ENCODE measurements around the gene WRAP73. TPM values are rescaled to one million over a fixed set of nuclear protein-coding genes. Genes with fewer than 3 reads are reported as not detected.

Gene WRAP73
- total RNA-seq, 1 experiment from 2014 or later: 33.9 TPM

GRCh38 chr1:3681898-3682806 is 32.2 kb upstream of the WRAP73 start:
- no peak for DNase-seq (ENCODE audit: low read depth)

- DNase-seq (ENCODE audit: low read depth): no peak
These were observed 31.5 kb upstream of the WRAP73 start for GRCh38 chr1:3681231-3681897.

GRCh38 chr1:3680488-3681230 is 30.8 kb upstream of the WRAP73 start:
- DNase-seq (ENCODE audit: low read depth): no peak

DNA sequence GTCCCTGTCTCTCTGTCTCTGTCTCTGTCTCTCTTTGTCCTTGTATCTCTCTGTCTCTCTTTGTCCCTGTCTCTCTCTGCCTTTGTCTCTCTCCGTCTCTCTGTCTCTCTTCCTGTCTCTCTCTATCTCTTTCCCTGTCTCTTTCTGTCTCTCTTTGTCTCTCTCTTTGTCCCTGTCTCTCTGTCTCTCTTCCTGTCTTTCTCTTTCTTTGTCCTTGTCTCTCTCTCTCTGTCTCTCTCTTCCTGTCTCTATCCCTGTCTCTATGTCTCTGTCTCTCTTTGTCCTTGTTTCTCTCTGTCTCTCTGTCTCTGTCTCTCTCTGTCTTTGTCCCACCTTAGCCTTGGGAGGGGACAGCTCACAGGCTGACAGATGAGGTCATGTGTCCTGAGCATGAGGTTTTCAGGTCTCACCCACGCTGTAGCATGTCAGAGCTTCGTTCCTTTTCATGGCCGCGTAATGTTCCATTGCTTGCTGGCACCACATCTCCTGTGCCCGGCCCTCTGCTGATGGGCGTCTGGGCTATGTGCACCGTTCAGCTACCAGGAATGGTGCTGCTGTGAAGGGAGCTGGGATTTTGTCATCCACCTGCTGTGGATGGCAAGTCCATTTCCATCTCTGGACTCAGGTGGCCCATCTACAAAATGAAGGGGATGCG is 30.0 kb upstream of the WRAP73 start:
- no peak for DNase-seq (ENCODE audit: low read depth)

- DNase-seq (ENCODE audit: low read depth): no peak
These were observed 29.2 kb upstream of the WRAP73 start for GRCh38 chr1:3679098-3679555.

- DNase-seq (ENCODE audit: low read depth): peak; percentile 42
These were observed 28.6 kb upstream of the WRAP73 start for GRCh38 chr1:3678361-3679097.

DNA sequence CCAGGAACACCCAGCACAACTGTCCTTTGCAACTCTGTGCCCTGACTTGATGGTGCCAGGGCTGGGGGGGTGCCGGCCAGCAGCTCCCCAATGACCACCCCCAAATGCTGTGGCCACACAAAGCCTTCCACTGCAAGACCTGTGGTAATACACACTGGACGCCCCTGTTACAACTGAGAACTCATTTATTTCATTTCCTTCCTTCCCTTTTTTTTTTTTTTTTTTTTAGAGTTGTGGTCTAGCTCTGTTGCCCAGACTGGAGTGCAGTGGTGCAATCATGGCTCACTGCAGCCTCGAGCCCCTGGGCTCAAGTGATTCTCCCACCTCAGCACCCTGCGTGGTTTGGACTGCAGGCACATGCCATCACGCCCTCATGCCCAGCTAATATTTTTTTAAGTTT is 27.6 kb upstream of the WRAP73 start:
- no peak for DNase-seq (ENCODE audit: low read depth)

DNA sequence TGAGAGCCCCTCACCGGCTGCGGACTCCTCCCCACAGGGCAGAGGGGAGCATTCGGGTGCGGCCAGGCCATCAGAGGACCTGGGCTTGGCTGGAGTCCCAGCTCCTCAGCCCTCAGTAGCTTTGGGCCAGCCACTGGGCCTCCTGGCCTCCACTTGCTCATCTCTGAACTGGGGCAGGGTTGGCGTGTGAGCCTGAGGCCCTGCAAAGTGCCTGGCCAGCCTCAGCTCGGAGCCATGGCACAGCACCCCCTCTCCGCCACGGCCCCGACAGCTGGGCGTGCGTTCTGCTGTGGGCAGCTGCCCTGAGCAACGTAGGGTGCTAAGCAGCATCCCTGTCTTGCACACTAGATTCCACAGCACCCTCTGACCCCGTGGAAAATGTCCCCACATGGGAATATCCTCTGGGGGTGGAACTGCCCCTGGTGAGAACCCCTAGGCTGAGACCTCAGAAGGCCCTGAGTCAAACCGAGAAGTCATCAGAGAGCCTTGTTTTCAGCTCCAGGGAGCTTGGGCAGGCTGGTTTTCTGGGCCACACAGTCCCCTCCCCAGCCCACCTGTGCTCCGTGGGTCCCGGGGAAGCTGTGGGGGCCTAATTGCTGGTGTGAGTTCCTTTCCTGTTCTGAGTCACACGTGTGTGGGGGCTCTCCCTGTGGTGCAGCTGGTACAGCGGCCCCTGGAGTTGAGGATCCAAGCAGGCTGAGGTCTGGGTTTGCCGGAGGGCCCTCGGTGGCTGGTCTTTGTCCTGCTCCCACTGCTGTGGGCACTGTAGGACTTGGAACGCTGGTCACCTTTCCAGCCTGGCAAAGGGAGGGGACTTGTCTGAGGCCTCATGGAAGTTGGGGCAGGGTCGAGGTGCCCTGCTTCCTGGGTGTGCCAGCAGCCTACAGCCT is 26.9 kb upstream of the WRAP73 start:
- DNase-seq (ENCODE audit: low read depth): no peak

DNA sequence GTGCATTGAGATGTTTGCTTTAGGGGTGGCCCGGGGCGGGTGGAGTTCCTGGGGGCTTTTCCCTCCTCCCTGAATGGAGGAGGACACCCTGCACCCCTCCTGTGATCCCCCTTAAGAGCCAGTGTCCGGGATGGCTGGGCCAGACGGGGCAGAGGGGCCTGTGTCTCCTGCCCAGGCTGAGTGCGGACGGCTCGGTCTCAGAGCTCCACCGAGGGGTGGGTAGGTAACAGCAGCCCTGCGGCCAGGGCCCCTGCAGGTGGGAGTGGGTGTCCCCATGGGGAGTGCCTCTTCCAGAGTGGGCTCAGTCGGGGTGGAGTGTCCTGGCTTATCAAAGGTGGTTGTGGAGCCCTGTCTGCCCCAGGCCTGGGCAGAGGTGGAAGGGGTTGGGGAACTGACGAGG is 25.5 kb upstream of the WRAP73 start:
- DNase-seq (ENCODE audit: low read depth): no peak

- no peak for DNase-seq (ENCODE audit: low read depth)
These were observed 24.5 kb upstream of the WRAP73 start for GRCh38 chr1:3674100-3675094.

GRCh38 chr1:3673381-3674099 is 23.6 kb upstream of the WRAP73 start:
- DNase-seq (ENCODE audit: low read depth): no peak

DNA sequence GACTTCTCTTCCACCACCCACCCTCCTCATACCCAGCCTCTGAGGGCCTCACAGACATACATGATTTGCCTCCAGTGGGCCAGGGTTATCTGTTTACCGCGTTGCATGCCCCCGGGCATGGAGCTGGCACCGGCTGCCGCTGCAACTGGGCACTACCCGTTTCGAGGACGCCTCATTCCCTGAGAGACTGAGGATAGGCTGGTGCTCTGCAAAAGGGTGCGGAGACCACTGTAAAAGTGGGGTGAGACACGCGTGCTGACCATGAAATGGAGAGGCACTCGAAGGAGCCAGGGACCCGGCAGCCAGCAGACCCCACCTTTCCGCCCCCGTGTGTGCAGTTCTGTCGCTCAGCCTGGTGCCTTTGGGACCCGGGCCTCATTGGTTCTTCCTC is 23.1 kb upstream of the WRAP73 start:
- DNase-seq (ENCODE audit: low read depth): no peak

DNA sequence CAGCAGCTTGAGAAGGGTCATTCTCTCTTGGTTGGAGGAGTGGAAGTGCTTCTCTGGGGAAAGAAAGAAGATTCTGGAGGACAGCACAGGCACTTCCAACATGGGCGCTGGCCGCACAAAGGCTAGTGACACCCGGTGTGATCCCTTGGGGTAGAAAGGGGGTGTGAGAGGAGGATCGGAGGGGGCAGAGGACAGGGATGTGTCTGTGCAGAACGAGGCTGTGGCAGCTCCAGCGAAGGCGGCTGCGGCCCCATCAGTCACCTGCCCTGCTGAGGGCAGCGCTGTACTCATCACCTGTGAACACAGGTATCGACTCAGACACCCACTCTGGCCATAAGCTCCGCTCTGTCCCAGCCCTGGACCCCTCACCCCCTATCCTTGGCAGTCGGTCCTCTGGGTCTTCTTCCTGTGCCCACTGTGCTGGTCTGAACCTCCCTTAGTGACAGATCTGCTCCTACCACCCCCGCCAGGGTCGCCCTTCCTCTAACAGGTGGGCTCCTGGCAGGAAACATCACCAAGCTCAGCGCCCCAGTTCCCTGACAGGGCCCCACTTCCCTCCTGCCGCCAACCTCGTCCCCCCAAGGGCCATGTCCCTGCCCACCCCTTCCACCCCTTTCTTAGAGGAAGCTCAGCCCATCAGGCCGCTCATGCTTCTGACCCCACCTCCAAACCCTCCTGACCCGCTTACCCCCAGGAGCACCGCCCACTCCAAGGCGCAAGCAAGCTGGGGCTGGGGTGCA is 22.5 kb upstream of the WRAP73 start:
- DNase-seq (ENCODE audit: low read depth): no peak

DNA sequence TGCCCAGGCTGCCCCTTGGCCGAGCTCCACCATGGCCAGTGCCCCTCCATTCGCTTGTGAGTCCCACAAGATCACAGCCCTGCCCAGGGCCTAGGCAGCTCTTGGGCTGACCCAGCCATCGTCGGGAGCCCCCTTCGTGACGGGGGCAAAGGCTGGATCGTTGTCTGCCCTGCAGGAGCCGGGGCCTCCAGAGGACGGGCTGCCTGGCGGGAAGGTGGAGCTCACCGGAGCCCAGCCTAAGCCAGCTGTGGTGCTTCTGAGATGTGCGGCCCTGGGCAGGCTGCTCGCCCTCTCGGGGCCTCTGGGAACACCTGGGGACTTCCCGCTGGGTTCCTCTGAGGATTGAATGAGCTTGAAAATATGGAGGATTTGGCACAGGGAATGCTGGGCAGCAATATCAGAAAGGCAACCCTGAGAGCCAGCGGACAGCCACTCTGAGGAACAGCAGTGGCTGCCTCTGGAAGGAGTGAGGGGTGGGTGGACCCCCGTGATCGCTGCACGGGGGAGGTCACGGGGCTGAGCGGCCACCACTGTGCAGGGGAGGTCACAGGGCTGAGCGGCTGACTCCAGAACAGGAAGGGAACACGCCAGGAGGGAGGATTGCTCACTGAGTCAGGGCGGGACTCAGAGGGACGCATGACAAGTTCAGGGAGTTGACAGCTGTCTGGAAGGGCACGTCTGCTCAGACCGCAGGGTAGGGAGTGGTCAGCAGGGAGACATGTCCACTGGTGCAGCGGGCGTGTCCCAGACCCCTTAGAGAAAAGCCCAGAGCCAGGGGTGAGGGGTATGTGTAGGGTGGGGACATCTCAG is 21.7 kb upstream of the WRAP73 start:
- peak; percentile 52 for DNase-seq (ENCODE audit: low read depth)

DNA sequence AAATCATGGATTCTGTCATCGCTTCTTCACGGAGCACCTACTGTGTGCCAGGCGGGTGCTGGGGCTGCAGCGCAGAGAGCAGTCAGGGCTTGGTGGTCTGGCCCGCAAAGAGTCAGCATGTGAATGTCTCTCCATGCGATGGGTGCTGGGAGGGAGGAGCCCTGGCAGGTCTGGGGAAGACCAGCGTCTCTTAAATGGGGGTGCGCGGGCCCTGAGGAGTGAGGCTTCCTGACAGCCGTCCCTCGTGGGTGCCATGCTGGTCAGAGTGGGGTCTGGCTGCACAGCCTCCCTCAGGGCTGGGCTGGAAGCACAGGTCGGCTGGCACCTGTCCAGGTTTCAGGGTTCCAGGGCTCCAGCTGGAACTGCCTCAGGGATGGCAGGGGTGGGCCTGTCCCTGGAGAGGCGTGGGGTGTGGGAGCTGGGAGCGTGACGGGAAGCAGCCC is 20.9 kb upstream of the WRAP73 start:
- DNase-seq (ENCODE audit: low read depth): no peak

DNA sequence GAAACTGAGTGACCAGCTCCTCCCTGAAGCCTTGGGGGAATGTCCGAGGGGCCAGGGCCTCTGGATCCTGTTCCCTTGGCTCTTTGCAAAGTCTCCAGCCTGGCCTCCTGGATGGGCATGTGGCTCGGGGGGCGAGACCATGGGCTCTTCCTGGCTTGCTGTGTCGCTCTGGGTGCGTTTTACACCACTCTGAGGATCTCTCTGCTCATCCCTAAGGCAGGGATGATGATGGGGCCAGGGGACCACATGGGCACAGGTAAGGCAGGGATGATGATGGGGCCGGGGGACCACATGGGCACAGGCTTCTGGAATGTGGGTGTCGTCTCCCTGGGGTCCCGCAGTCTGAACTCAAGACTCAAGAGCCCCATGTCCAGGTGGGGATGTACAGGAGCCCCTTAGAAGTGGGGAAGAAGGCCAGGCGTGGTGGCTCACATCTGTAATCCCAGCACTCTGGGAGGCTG is 20.1 kb upstream of the WRAP73 start:
- no peak for DNase-seq (ENCODE audit: low read depth)
